IMR-90 (cell line): Measurements from ENCODE around the gene FAM163B. TPM values are rescaled to one million over a fixed set of nuclear protein-coding genes. Genes with fewer than 3 reads are reported as not detected.

Experiments used
- ATAC-seq: fragments of 200-7000 bp; cut with Tn5 transposase; 2 replicates; pipeline ENCODE4 v1.9.1; 2020; ENCODE audit warnings: low read depth, mild to moderate bottlenecking, moderate library complexity
- BruUV-seq: library from RNA; stranded (reverse); fragments of 400-500 nt; replicated peaks from 2 replicates; lab custom pipeline; 2021; lab: Mats Ljungman, UMichigan
- CTCF ChIA-PET: fragments of 300-600 bp; formaldehyde crosslinking; extraction: SDS; loops from one replicate; lab custom pipeline; 2021; ENCODE audit warnings: antibody characterized with exemption; lab: Yijun Ruan, JAX
- POLR2A ChIA-PET: fragments of 300-600 bp; sonication (Branson Sonifier 250); formaldehyde crosslinking; loops from one replicate; lab custom pipeline; 2022; ENCODE audit warnings: antibody characterized with exemption; ENCODE audit not compliant: unreplicated experiment; lab: Charles Lee
- DNase-seq: peaks from one replicate; pipeline ENCODE4 v3.0.0; 2013
- H2AFZ ChIP-seq: replicated peaks from 2 replicates; pipeline ENCODE3; 2013; ENCODE audit warnings: low read length, mild to moderate bottlenecking; ENCODE audit not compliant: poor library complexity
- H2AK5ac ChIP-seq: 2 replicates; pipeline ENCODE4 v1.6.1; 2013; ENCODE audit warnings: low read depth, low read length, inconsistent platforms
- H2AK9ac ChIP-seq: replicated peaks from 2 replicates; pipeline ENCODE3; 2013; ENCODE audit warnings: mild to moderate bottlenecking, low read depth, low read length, moderate library complexity; ENCODE audit not compliant: poor library complexity
- H2BK120ac ChIP-seq: 2 replicates; pipeline ENCODE4 v1.6.1; 2013; ENCODE audit warnings: low read depth, low read length, inconsistent platforms
- H2BK15ac ChIP-seq: 3 replicates; pipeline ENCODE4 v1.6.1; 2013; ENCODE audit warnings: low read depth, low read length, inconsistent platforms
- H2BK20ac ChIP-seq: 2 replicates; pipeline ENCODE4 v1.6.1; 2013; ENCODE audit warnings: low read depth, mild to moderate bottlenecking, inconsistent platforms, low read length, moderate library complexity
- H2BK5ac ChIP-seq: 2 replicates; pipeline ENCODE4 v1.6.1; 2013; ENCODE audit warnings: mild to moderate bottlenecking, low read depth, low read length, inconsistent platforms; ENCODE audit not compliant: poor library complexity, severe bottlenecking
- H3K14ac ChIP-seq: replicated peaks from 2 replicates; pipeline ENCODE4 v1.6.1; 2013; ENCODE audit warnings: low read depth, low read length, inconsistent platforms
- H3K18ac ChIP-seq: 2 replicates; pipeline ENCODE4 v1.6.1; 2013; ENCODE audit warnings: low read depth, low read length, control low read depth
- H3K23ac ChIP-seq: 2 replicates; pipeline ENCODE4 v1.6.1; 2013; ENCODE audit warnings: low read depth, low read length, inconsistent platforms
- H3K27ac ChIP-seq: 2 replicates; pipeline ENCODE4 v1.5.1; 2013; ENCODE audit warnings: mild to moderate bottlenecking, control low read depth, low read length; ENCODE audit not compliant: insufficient read depth
- H3K27me3 ChIP-seq: 2 replicates; pipeline ENCODE4 v1.6.1; 2013; ENCODE audit warnings: low read length; ENCODE audit not compliant: control insufficient read depth, insufficient read depth
- H3K36me3 ChIP-seq: 2 replicates; pipeline ENCODE4 v1.6.1; 2013; ENCODE audit warnings: low read length, mixed read lengths; ENCODE audit not compliant: control insufficient read depth, insufficient read depth
- H3K4ac ChIP-seq: 2 replicates; pipeline ENCODE4 v1.6.1; 2013; ENCODE audit warnings: low read depth, low read length, inconsistent platforms
- H3K4me1 ChIP-seq: 2 replicates; pipeline ENCODE4 v1.6.1; 2013; ENCODE audit warnings: low read length, mixed read lengths; ENCODE audit not compliant: control insufficient read depth, insufficient read depth
- H3K4me2 ChIP-seq: 2 replicates; pipeline ENCODE4 v1.6.1; 2013; ENCODE audit warnings: low read depth, mild to moderate bottlenecking, control low read depth, low read length, moderate library complexity
- H3K4me3 ChIP-seq: 2 replicates; pipeline ENCODE4 v1.5.1; 2013; ENCODE audit warnings: low read depth, mild to moderate bottlenecking, control low read depth, low read length, moderate library complexity; ENCODE audit not compliant: insufficient read depth
- H3K56ac ChIP-seq: 2 replicates; pipeline ENCODE4 v1.6.1; 2013; ENCODE audit warnings: low read length, inconsistent platforms; ENCODE audit not compliant: insufficient read depth; ENCODE audit errors: extremely low read depth
- H3K79me1 ChIP-seq, 2 experiments: 2 replicates each; pipeline ENCODE4 v1.6.1; 2013; ENCODE audit warnings: low read length in 2 of 2, inconsistent platforms in 1 of 2, low read depth in 1 of 2
- H3K9ac ChIP-seq: 2 replicates; pipeline ENCODE4 v1.6.1; 2013; ENCODE audit warnings: low read depth, low read length, control low read depth
- H3K9me1 ChIP-seq: 2 replicates; pipeline ENCODE4 v1.6.1; 2013; ENCODE audit warnings: low read length, inconsistent platforms; ENCODE audit not compliant: insufficient read depth
- H3K9me3 ChIP-seq: 2 replicates; pipeline ENCODE4 v1.6.1; 2013; ENCODE audit warnings: low read length; ENCODE audit not compliant: control insufficient read depth, insufficient read depth
- H4K20me1 ChIP-seq: 2 replicates; pipeline ENCODE4 v1.6.1; 2013; ENCODE audit warnings: low read length, inconsistent platforms; ENCODE audit not compliant: insufficient read depth
- H4K5ac ChIP-seq: 2 replicates; pipeline ENCODE4 v1.6.1; 2013; ENCODE audit warnings: mild to moderate bottlenecking, low read depth, low read length, control low read depth
- H4K8ac ChIP-seq, 2 experiments: 2 replicates each; pipeline ENCODE4 v1.6.1; 2013; ENCODE audit warnings: low read depth in 2 of 2, low read length in 2 of 2, control low read depth in 1 of 2, inconsistent platforms in 1 of 2
- H4K91ac ChIP-seq: 2 replicates; pipeline ENCODE4 v1.6.1; 2013; ENCODE audit warnings: low read depth, low read length, inconsistent platforms; ENCODE audit not compliant: insufficient read depth
- CHD1 ChIP-seq: IDR thresholded peaks from 2 replicates; pipeline ENCODE4 v1.6.1; 2012; ENCODE audit warnings: low read depth, low read length, improper control_type of control experiment
- CTCF ChIP-seq: conservative IDR thresholded peaks from 2 replicates; pipeline ENCODE4 v1.5.1; 2012; ENCODE audit warnings: mild to moderate bottlenecking, low read depth, low read length, improper control_type of control experiment
- MAFK ChIP-seq: IDR thresholded peaks from 2 replicates; pipeline ENCODE4 v1.6.1; 2012; ENCODE audit warnings: low read depth, low read length, improper control_type of control experiment
- MAZ ChIP-seq: IDR thresholded peaks from 2 replicates; pipeline ENCODE4 v1.6.1; 2012; ENCODE audit warnings: low read depth, mild to moderate bottlenecking, low read length, improper control_type of control experiment, moderate library complexity, borderline replicate concordance
- MXI1 ChIP-seq: IDR thresholded peaks from 2 replicates; pipeline ENCODE4 v1.6.1; 2012; ENCODE audit warnings: low read depth, mild to moderate bottlenecking, low read length, moderate library complexity, borderline replicate concordance
- NFE2L2 ChIP-seq: fragments of 150-350 bp; IDR thresholded peaks from 2 replicates; pipeline ENCODE4 v1.6.1; 2016; ENCODE audit warnings: low read depth, mild to moderate bottlenecking, low read length
- POLR2A ChIP-seq: IDR thresholded peaks from 2 replicates; pipeline ENCODE4 v1.6.1; 2012; ENCODE audit warnings: mild to moderate bottlenecking, low read depth, low read length
- RAD21 ChIP-seq: IDR thresholded peaks from 2 replicates; pipeline ENCODE4 v1.6.1; 2012; ENCODE audit warnings: low read length, improper control_type of control experiment
- RCOR1 ChIP-seq: IDR thresholded peaks from 2 replicates; pipeline ENCODE4 v1.6.1; 2012; ENCODE audit warnings: mild to moderate bottlenecking, low read length, improper control_type of control experiment; ENCODE audit not compliant: insufficient replicate concordance
- RFX5 ChIP-seq: IDR thresholded peaks from 2 replicates; pipeline ENCODE4 v1.8.0; 2012; ENCODE audit warnings: low read depth, mild to moderate bottlenecking, low read length, moderate library complexity
- SMC3 ChIP-seq: fragments of 150-350 bp; IDR thresholded peaks from 2 replicates; pipeline ENCODE4 v1.6.1; 2016; ENCODE audit warnings: low read depth, mild to moderate bottlenecking, antibody characterized with exemption, low read length, moderate library complexity
- WGBS, 2 experiments: methylation state at CpG; one replicate each; pipeline versions ENCODE4 v1.1.5 to v1.1.7; 2013; ENCODE audit warnings: missing lambda C conversion rate in 2 of 2; ENCODE audit not compliant: insufficient read length in 1 of 2; ENCODE audit errors: extremely low coverage in 2 of 2; 5-methylcytosine and 5-hydroxymethylcytosine counted together
- dilution Hi-C: fragments of 300-500 bp; cut with HindIII; formaldehyde crosslinking; loops from one replicate; pipeline ENCODE4 v1.14.3; 2018; ENCODE audit warnings: low sequenced_read_pairs; ENCODE audit not compliant: unreplicated experiment
- in situ Hi-C: fragments of 300-500 bp; cut with MboI; formaldehyde crosslinking; loops from 3 replicates; pipeline ENCODE4 v1.14.3; 2019; ENCODE audit warnings: low sequenced_read_pairs, inconsistent platforms, mixed read lengths
- intact Hi-C: fragments of 100-400 bp; cut with micrococcal nuclease; formaldehyde crosslinking; loops from 2 replicates; pipeline ENCODE4 v1.10.0; 2022
- polyA plus RNA-seq, 3 experiments: library from polyadenylated mRNA; depleted of rRNA; stranded (reverse); fragments of >200 nt; gene quantifications; 2 replicates each; pipeline ENCODE4 v1.2.3, GENCODE V29; 2012; ENCODE audit warnings: low replicate concordance in 1 of 3
- total RNA-seq: library from RNA; depleted of rRNA; stranded (reverse); fragments of >200 nt; gene quantifications from 2 replicates; pipeline ENCODE4 v1.2.3, GENCODE V29; 2012
- TF ChIP-seq, protein P1 (sequence below): fragments of 150-350 bp; IDR thresholded peaks from 2 replicates; pipeline ENCODE4 v1.6.1; 2017; ENCODE audit warnings: mild to moderate bottlenecking, antibody characterized with exemption, low read length, low read depth

FAM163B gene
- total and polyA plus RNA-seq, 2 of the 4 experiments (the other 2 are of a cell fraction): not detected

GRCh38 chr9:133631111-133631510 is 21.9 kb upstream of the FAM163B start (continued):
- TF ChIP-seq, protein P1, sequence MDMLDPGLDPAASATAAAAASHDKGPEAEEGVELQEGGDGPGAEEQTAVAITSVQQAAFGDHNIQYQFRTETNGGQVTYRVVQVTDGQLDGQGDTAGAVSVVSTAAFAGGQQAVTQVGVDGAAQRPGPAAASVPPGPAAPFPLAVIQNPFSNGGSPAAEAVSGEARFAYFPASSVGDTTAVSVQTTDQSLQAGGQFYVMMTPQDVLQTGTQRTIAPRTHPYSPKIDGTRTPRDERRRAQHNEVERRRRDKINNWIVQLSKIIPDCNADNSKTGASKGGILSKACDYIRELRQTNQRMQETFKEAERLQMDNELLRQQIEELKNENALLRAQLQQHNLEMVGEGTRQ: no peak
- no peak for TF ChIP-seq POLR2A
- TF ChIP-seq RFX5: no peak
- TF ChIP-seq RAD21: no peak

- no peak overlapping the region for H2BK5ac ChIP-seq
- H3K18ac ChIP-seq: no peak overlapping the region
- no peaks in the 10 kb centered on the region for H4K20me1 ChIP-seq
- H2AK9ac ChIP-seq: no peak overlapping the region
- WGBS, 2 experiments: 57% methylated on average over 10 of the region's 23 CpGs; no CpG with 5 or more reads in 1 of the 2 experiments
- H3K4me1 ChIP-seq: no peaks in the 10 kb centered on the region
- DNase-seq (no peak), ATAC-seq (no peak)
- CTCF ChIA-PET: no interaction called here
- H3K79me1 ChIP-seq: no peaks in the 10 kb centered on the region
- H3K27ac ChIP-seq: no peak overlapping the region
- H3K4me2 ChIP-seq: no peak overlapping the region
- no peak overlapping the region for H3K9ac ChIP-seq
- no TSS peak for BruUV-seq
- POLR2A ChIA-PET: no interaction called here
- no peaks in the 10 kb centered on the region for H3K9me1 ChIP-seq
- H2AK5ac ChIP-seq: no peak overlapping the region
- no peak overlapping the region for H3K56ac ChIP-seq
- no peak overlapping the region for H3K23ac ChIP-seq
- H3K4ac ChIP-seq: no peak overlapping the region
- no peak overlapping the region for H3K14ac ChIP-seq
- intact Hi-C loops (no loop called here), in situ Hi-C loops (no loop called here), dilution Hi-C loops (no loop called here)
- H2BK20ac ChIP-seq: no peak overlapping the region
- no peak overlapping the region for H4K5ac ChIP-seq
- H3K36me3 ChIP-seq: no peaks in the 10 kb centered on the region
- H3K9me3 ChIP-seq: peaks cover 6% of the 10 kb centered on the region
- H3K27me3 ChIP-seq: peaks cover 28% of the 10 kb centered on the region; the same call in 1 of the 2 replicates
- no peak overlapping the region for H3K4me3 ChIP-seq
- no peak overlapping the region for H4K8ac ChIP-seq
- no peak overlapping the region for H2BK120ac ChIP-seq
- H4K91ac ChIP-seq: no peak overlapping the region
- no peak overlapping the region for H2AFZ ChIP-seq
- no peak overlapping the region for H2BK15ac ChIP-seq
- TF ChIP-seq CTCF: no peak
- TF ChIP-seq MAZ: no peak
- no peak for TF ChIP-seq NFE2L2
- no peak for TF ChIP-seq MXI1
- no peak for TF ChIP-seq CHD1
- TF ChIP-seq RFX5: no peak
- TF ChIP-seq MAFK: no peak
- TF ChIP-seq, protein P1: no peak
- TF ChIP-seq SMC3: no peak
- no peak for TF ChIP-seq RAD21
- TF ChIP-seq RCOR1: no peak
Measured at GRCh38 chr9:133629221-133630110, 20.3 kb upstream of the FAM163B start.
